ENCODE data around the gene NOM1.

DNA sequence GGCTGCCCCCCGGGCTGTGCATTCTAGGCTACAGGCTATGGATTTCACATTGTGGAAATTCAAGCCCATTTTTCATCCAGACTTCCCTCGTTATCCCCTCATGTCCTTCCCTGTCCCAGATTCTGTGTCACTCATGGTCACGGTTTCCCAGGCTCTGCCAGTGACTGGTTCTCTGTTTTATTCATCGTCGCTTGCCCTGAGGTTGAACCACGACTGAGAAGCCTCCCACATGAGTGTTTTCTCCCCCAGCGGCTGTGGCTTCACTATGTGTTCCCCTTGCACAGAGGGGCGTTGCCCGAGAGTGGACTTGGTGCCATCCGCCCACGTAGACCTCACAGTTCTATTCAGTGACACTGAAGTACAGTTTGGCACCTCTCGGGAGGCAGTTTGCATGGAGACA lies 14.0 kb downstream of the NOM1 start:
- TF ChIP-seq EZH2 (IDR thresholded peaks at IDR 0.05; ENCODE audit: borderline replicate concordance, insufficient read depth, low read depth, low read length, poor library complexity, severe bottlenecking), result no peak
- TF ChIP-seq, protein P1, sequence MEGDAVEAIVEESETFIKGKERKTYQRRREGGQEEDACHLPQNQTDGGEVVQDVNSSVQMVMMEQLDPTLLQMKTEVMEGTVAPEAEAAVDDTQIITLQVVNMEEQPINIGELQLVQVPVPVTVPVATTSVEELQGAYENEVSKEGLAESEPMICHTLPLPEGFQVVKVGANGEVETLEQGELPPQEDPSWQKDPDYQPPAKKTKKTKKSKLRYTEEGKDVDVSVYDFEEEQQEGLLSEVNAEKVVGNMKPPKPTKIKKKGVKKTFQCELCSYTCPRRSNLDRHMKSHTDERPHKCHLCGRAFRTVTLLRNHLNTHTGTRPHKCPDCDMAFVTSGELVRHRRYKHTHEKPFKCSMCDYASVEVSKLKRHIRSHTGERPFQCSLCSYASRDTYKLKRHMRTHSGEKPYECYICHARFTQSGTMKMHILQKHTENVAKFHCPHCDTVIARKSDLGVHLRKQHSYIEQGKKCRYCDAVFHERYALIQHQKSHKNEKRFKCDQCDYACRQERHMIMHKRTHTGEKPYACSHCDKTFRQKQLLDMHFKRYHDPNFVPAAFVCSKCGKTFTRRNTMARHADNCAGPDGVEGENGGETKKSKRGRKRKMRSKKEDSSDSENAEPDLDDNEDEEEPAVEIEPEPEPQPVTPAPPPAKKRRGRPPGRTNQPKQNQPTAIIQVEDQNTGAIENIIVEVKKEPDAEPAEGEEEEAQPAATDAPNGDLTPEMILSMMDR (IDR thresholded peaks at IDR 0.05), result no peak

All from B cell (primary cell).